A549 (cell line): ENCODE measurements around the gene TUBA8.

Experiments
- CTCF ChIP-seq: fragments of >200 bp; sonication (Bioruptor Twin); formaldehyde crosslinking; IDR thresholded peaks from 3 replicates; pipeline ENCODE4 v1.5.1; 2016
- E2F6 ChIP-seq: IDR thresholded peaks from 2 replicates; pipeline ENCODE4 v1.6.1; 2012; ENCODE audit warnings: low read depth, borderline replicate concordance
- EHMT2 ChIP-seq: fragments of 200-600 bp; sonication (generic); IDR thresholded peaks from 2 replicates; pipeline ENCODE4 v1.6.1; 2016; ENCODE audit warnings: antibody characterized with exemption, low read depth, mild to moderate bottlenecking, moderate library complexity
- GATA3 ChIP-seq: IDR thresholded peaks from 2 replicates; pipeline ENCODE4 v1.6.1; 2012; ENCODE audit warnings: borderline replicate concordance
- JUN ChIP-seq, 2 experiments: fragments of >200 bp; sonication (Bioruptor Twin); formaldehyde crosslinking; IDR thresholded peaks; 2 replicates in 1 of 2; 3 replicates in 1 of 2; pipeline ENCODE4 v1.6.1; 2016 to 2017
- MAX ChIP-seq: IDR thresholded peaks from 2 replicates; pipeline ENCODE4 v1.6.1; 2012
- PHF8 ChIP-seq: fragments of 200-600 bp; sonication (generic); IDR thresholded peaks from 2 replicates; pipeline ENCODE4 v1.6.1; 2016; ENCODE audit warnings: low read depth, mild to moderate bottlenecking, antibody characterized with exemption, moderate library complexity, borderline replicate concordance
- POLR2A ChIP-seq: IDR thresholded peaks from 2 replicates; pipeline ENCODE4 v1.6.1; 2012; ENCODE audit warnings: mild to moderate bottlenecking, low read length
- RCOR1 ChIP-seq: fragments of 150-350 bp; IDR thresholded peaks from 2 replicates; pipeline ENCODE4 v1.6.1; 2014; ENCODE audit warnings: antibody characterized with exemption, low read length, low read depth

GRCh38 chr22:18120857-18121256 is 10.2 kb downstream of the TUBA8 start:
- TF ChIP-seq GATA3 (no peak), POLR2A (no peak), CTCF (no peak), JUN (IDR thresholded peaks at IDR 0.05) (no peak), RCOR1 (no peak), MAX (no peak), EHMT2 (no peak), PHF8 (no peak), E2F6 (no peak)
